B cell (primary cell): ENCODE measurements around the gene CEP78. TPM values are rescaled to one million over a fixed set of nuclear protein-coding genes. Genes with fewer than 3 reads are reported as not detected.

Experiments
- ATAC-seq: fragments of 200-7000 bp; cut with Tn5 transposase; one replicate; pipeline ENCODE4 v1.10.0; 2021; ENCODE audit warnings: low read depth, mild to moderate bottlenecking, moderate number of reproducible peaks, moderate library complexity
- CTCF ChIA-PET: fragments of 350-600 bp; sonication (Branson Sonifier 250); formaldehyde crosslinking; loops from one replicate; lab custom pipeline; 2021; ENCODE audit warnings: antibody characterized with exemption, inconsistent platforms; lab: Charles Lee
- POLR2A ChIA-PET: fragments of 350-600 bp; sonication (Branson Sonifier 250); formaldehyde crosslinking; loops from one replicate; lab custom pipeline; 2021; ENCODE audit warnings: antibody characterized with exemption; lab: Charles Lee
- DNase-seq: peaks from one replicate; pipeline ENCODE4 v3.0.0; 2013
- H2AFZ ChIP-seq: 2 replicates; pipeline ENCODE4 v1.6.1; 2012; ENCODE audit warnings: mild to moderate bottlenecking, low read depth, low read length; ENCODE audit not compliant: insufficient read depth, poor library complexity, severe bottlenecking
- H3K27ac ChIP-seq, 2 donors: 1 replicate in 1 of 2; 2 replicates in 1 of 2; pipeline ENCODE4 v1.5.1; 2012 to 2013; ENCODE audit warnings: low read length in 2 of 2, mild to moderate bottlenecking in 2 of 2, moderate library complexity in 1 of 2
- H3K27me3 ChIP-seq, 4 experiments: fragments of 200-600 bp in 1 of 4; sonication (generic) in 1 of 4; replicated peaks in 1 of 4; 1 replicate in 2 of 4; 2 replicates in 2 of 4; pipeline versions ENCODE4 v1.6.1 to v1.7.0; 2013 to 2016; ENCODE audit warnings: low read length in 3 of 4, mild to moderate bottlenecking in 2 of 4, mixed read lengths in 1 of 4, moderate library complexity in 1 of 4; ENCODE audit not compliant: insufficient read depth in 4 of 4, control insufficient read depth in 3 of 4; ENCODE audit errors: control extremely low read depth in 1 of 4
- H3K36me3 ChIP-seq, 2 experiments: replicated peaks in 1 of 2; 1 replicate in 1 of 2; 2 replicates in 1 of 2; pipeline versions ENCODE4 v1.6.1 to v1.7.1; 2013; ENCODE audit warnings: low read length in 1 of 2; ENCODE audit not compliant: insufficient read depth in 2 of 2, control insufficient read depth in 1 of 2; ENCODE audit errors: control extremely low read depth in 1 of 2, extremely low read depth in 1 of 2
- H3K4me1 ChIP-seq, 2 donors: fragments of 200-600 bp in 1 of 2; sonication (generic) in 1 of 2; 1 replicate in 1 of 2; 2 replicates in 1 of 2; pipeline versions ENCODE4 v1.5.1 to v1.6.1; 2013 to 2017; ENCODE audit warnings: low read length in 2 of 2; ENCODE audit not compliant: control insufficient read depth in 2 of 2, insufficient read depth in 2 of 2
- H3K4me2 ChIP-seq: replicated peaks from 2 replicates; pipeline ENCODE3; 2012; ENCODE audit warnings: mild to moderate bottlenecking, low read depth, low read length; ENCODE audit not compliant: poor library complexity, severe bottlenecking
- H3K4me3 ChIP-seq, 5 experiments: fragments of 200-600 bp in 1 of 5; sonication (generic) in 1 of 5; 1 replicate in 3 of 5; 2 replicates in 2 of 5; pipeline versions ENCODE4 v1.5.1 to v1.7.0; 2011 to 2016; ENCODE audit warnings: low read length in 4 of 5, mild to moderate bottlenecking in 4 of 5, low read depth in 2 of 5, control low read depth in 1 of 5, moderate library complexity in 1 of 5; ENCODE audit not compliant: insufficient read depth in 1 of 5; ENCODE audit errors: control extremely low read depth in 1 of 5, extremely low read depth in 1 of 5
- H3K79me2 ChIP-seq: fragments of 200-600 bp; sonication (generic); one replicate; pipeline ENCODE4 v1.6.0; 2016; ENCODE audit warnings: low read length; ENCODE audit not compliant: control insufficient read depth, insufficient read depth
- H3K9ac ChIP-seq: fragments of 200-600 bp; sonication (generic); 2 replicates; pipeline ENCODE4 v1.6.1; 2017; ENCODE audit warnings: mild to moderate bottlenecking, low read length, moderate library complexity
- H3K9me3 ChIP-seq, 3 donors: one replicate each; pipeline versions ENCODE4 v1.6.1 to v1.7.1; 2013; ENCODE audit warnings: low read length in 2 of 3; ENCODE audit not compliant: control insufficient read depth in 2 of 3, insufficient read depth in 1 of 3; ENCODE audit errors: control extremely low read depth in 1 of 3
- H4K20me1 ChIP-seq: 2 replicates; pipeline ENCODE4 v1.6.0; 2012; ENCODE audit warnings: mild to moderate bottlenecking, low read length; ENCODE audit not compliant: insufficient read depth, control insufficient read depth, poor library complexity, severe bottlenecking
- H3K27ac Mint-ChIP-seq: one replicate; pipeline ENCODE4 v1.8.0; 2021; ENCODE audit warnings: mixed read lengths
- H3K27me3 Mint-ChIP-seq: one replicate; pipeline ENCODE4 v1.8.0; 2021; ENCODE audit warnings: mixed read lengths
- H3K4me1 Mint-ChIP-seq: one replicate; pipeline ENCODE4 v1.8.0; 2021; ENCODE audit warnings: mixed read lengths
- H3K4me3 Mint-ChIP-seq: one replicate; pipeline ENCODE4 v1.8.0; 2021; ENCODE audit warnings: mixed read lengths
- H3K9me3 Mint-ChIP-seq: one replicate; pipeline ENCODE4 v1.8.0; 2022; ENCODE audit warnings: mixed read lengths; ENCODE audit not compliant: insufficient read depth
- EZH2 ChIP-seq: IDR thresholded peaks from 2 replicates; pipeline ENCODE4 v1.6.1; 2012; ENCODE audit warnings: borderline replicate concordance, low read depth, mild to moderate bottlenecking, moderate library complexity, low read length; ENCODE audit not compliant: insufficient read depth, poor library complexity, severe bottlenecking
- WGBS: methylation state at CpG from one replicate; pipeline ENCODE4 v1.1.5; 2013; ENCODE audit warnings: missing lambda C conversion rate; ENCODE audit not compliant: insufficient coverage; 5-methylcytosine and 5-hydroxymethylcytosine counted together
- intact Hi-C: fragments of 100-400 bp; cut with micrococcal nuclease; formaldehyde crosslinking; loops from one replicate; pipeline ENCODE4 v1.10.0; 2022
- polyA plus RNA-seq: library from polyadenylated mRNA; depleted of rRNA; stranded (reverse); fragments of >200 nt; gene quantifications from 2 replicates; pipeline ENCODE4 v1.2.3, GENCODE V29; 2012
- total RNA-seq, 2 donors: library from RNA; stranded (reverse); fragments of 120-200 nt in 1 of 2; gene quantifications; 1 replicate in 1 of 2; 2 replicates in 1 of 2; pipeline versions ENCODE4 v1.2.3 to v1.2.4, GENCODE V29; 2013 to 2022
- TF ChIP-seq, protein P1 (sequence below): fragments of 200-600 bp; IDR thresholded peaks from one replicate; pipeline ENCODE4 v1.8.0; 2022; ENCODE audit warnings: antibody characterized with exemption, mild to moderate bottlenecking

Gene CEP78
- total and polyA plus RNA-seq, 2 donors (not counting 1 experiment from before 2014, with no cell fraction given) = 7.2 to 28.8 TPM

DNA sequence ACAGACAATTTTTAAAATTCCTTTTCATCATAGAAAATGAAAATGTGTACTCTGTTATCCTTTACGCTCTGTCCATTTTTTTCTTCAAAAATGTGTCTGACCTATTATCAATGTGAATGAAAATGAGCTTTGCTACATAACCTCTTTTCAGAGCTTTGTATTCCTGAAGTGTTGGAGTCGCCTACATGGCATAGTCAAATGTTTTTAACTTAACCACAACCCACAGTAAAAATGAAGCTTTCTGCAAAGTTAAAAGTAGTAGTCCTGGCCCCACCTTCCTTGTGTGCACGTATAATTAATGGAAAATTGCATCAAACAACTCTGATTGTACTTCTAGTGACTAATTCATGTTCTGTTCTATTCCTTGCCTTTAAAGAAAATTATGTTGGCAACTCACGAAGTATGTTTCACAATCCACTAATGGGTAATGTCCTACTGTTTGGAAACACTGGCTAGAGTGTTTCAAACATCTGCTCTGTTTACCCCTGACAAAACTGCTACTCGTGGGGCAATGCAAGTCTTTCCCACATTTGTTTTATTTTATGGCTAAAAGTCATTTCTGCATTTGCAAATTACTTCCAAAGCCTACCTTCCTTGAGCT is 42.4 kb downstream of the CEP78 start:
- CTCF ChIA-PET = interaction anchor here (0.9 kb wide), 1 partner anchor 22 kb away, joined by 5 read pairs; no protein-coding TSS in a partner anchor
- Mint-ChIP-seq H3K9me3 (no peaks in the 10 kb centered on the region), H3K4me1 (no peaks in the 10 kb centered on the region), H3K27ac (no peak overlapping the region), H3K4me3 (no peak overlapping the region), H3K27me3 (no peaks in the 10 kb centered on the region)
- Histone ChIP-seq H3K9ac (no peak overlapping the region), H4K20me1 (no peaks in the 10 kb centered on the region), H3K36me3 (no peaks in the 10 kb centered on the region), H3K4me3 (no peak overlapping the region), H3K27ac (no peak overlapping the region), H3K27me3 (no peaks in the 10 kb centered on the region), H2AFZ (no peak overlapping the region), H3K4me2 (no peak overlapping the region), H3K79me2 (no peaks in the 10 kb centered on the region), H3K4me1 (no peaks in the 10 kb centered on the region), H3K9me3 (no peaks in the 10 kb centered on the region)
- no peak for TF ChIP-seq EZH2
- POLR2A ChIA-PET = no interaction called here
- ATAC-seq (no peak), DNase-seq (no peak)
- WGBS = 100% methylated on average over 2 of the region's 5 CpGs
- intact Hi-C loops = no loop called here

DNA sequence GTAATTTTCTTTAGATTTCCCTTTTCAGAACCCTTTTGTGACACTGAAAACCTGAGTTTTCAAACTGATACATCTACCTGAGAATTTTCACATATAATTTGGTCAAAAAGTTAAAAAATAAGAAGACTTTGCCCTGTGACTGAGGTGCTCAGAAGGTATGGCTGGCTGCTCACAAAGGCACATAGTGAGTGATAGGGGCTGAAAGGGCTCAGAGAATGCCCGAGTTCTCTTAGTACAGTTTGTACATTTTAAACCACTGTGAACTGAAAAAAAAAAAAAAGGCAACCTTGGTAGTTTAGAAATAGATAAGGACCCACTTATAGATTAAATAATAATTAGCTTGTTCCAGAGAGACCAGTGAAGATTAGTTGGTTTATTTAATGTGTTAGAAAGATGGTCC is 42.9 kb downstream of the CEP78 start:
- Histone ChIP-seq H3K4me1 (no peaks in the 10 kb centered on the region), H3K9me3 (peaks cover 0 to 2% (median 0%) of the 10 kb centered on the region in 3 donors), H3K79me2 (no peaks in the 10 kb centered on the region), H3K36me3 (no peaks in the 10 kb centered on the region), H3K27me3 (no peaks in the 10 kb centered on the region), H4K20me1 (no peaks in the 10 kb centered on the region), H3K4me3 (no peak overlapping the region), H3K9ac (no peak overlapping the region), H3K4me2 (no peak overlapping the region), H2AFZ (no peak overlapping the region), H3K27ac (no peak overlapping the region)
- ATAC-seq (no peak), DNase-seq (no peak)
- WGBS = no CpG with 5 or more reads among the region's 1 CpG
- Mint-ChIP-seq H3K4me3 (no peak overlapping the region), H3K4me1 (no peaks in the 10 kb centered on the region), H3K27ac (no peak overlapping the region), H3K9me3 (no peaks in the 10 kb centered on the region), H3K27me3 (no peaks in the 10 kb centered on the region)
- intact Hi-C loops = no loop called here
- no peak for TF ChIP-seq EZH2
- TF ChIP-seq, protein P1, sequence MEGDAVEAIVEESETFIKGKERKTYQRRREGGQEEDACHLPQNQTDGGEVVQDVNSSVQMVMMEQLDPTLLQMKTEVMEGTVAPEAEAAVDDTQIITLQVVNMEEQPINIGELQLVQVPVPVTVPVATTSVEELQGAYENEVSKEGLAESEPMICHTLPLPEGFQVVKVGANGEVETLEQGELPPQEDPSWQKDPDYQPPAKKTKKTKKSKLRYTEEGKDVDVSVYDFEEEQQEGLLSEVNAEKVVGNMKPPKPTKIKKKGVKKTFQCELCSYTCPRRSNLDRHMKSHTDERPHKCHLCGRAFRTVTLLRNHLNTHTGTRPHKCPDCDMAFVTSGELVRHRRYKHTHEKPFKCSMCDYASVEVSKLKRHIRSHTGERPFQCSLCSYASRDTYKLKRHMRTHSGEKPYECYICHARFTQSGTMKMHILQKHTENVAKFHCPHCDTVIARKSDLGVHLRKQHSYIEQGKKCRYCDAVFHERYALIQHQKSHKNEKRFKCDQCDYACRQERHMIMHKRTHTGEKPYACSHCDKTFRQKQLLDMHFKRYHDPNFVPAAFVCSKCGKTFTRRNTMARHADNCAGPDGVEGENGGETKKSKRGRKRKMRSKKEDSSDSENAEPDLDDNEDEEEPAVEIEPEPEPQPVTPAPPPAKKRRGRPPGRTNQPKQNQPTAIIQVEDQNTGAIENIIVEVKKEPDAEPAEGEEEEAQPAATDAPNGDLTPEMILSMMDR = no peak
- ChIA-PET POLR2A (no interaction called here), CTCF (interaction anchor here (0.6 to 0.9 kb wide), 2 partner anchors 23 to 693 kb away, joined by 4 to 5 read pairs; no protein-coding TSS in a partner anchor)
